Jurkat, Clone E6-1 (cell line): ENCODE results near the gene LMX1B. TPM values are rescaled to one million over a fixed set of nuclear protein-coding genes. Genes with fewer than 3 reads are reported as not detected.
"Not testable (repeated sequence)": the region's sequence is repeated elsewhere in the genome, so short reads cannot be mapped to it uniquely, and the experiment has no call there.

ENCODE experiments used
- DNase-seq: peaks from one replicate; pipeline ENCODE4 v3.0.0-alpha.2; 2011; ENCODE audit warnings: low read depth, low spot score
- H3K4me3 ChIP-seq: 2 replicates; pipeline ENCODE4 v1.5.1; 2011; ENCODE audit warnings: mild to moderate bottlenecking, low read length, control low read depth, moderate library complexity
- polyA plus RNA-seq: library from polyadenylated mRNA; unstranded; fragments of >200 nt; gene quantifications from one replicate; pipeline ENCODE4 v1.2.1, GENCODE V29; 2012; ENCODE audit warnings: missing spikeins; ENCODE audit not compliant: insufficient read length, insufficient read depth

LMX1B gene
- polyA plus RNA-seq, result 1.00 TPM

GRCh38 chr9:126613651-126614050 lies at the start of gene LMX1B:
Gene LMX1B, plus strand, starts transcription at chr9:126613928. Its CDS starts 522 bp downstream, at chr9:126614450.
- no peak within 1 kb of the TSS; the same call in 1 of the 2 replicates for H3K4me3 ChIP-seq
- peak; percentile 46 for DNase-seq

- DNase-seq, result no peak
- no peak overlapping the region for H3K4me3 ChIP-seq
Observed at GRCh38 chr9:126564128-126564527, 49.6 kb upstream of the LMX1B start.

GRCh38 chr9:126564716-126565115 lies 49.0 kb upstream of the LMX1B start:
- H3K4me3 ChIP-seq, result no peak overlapping the region
- no peak for DNase-seq

DNA sequence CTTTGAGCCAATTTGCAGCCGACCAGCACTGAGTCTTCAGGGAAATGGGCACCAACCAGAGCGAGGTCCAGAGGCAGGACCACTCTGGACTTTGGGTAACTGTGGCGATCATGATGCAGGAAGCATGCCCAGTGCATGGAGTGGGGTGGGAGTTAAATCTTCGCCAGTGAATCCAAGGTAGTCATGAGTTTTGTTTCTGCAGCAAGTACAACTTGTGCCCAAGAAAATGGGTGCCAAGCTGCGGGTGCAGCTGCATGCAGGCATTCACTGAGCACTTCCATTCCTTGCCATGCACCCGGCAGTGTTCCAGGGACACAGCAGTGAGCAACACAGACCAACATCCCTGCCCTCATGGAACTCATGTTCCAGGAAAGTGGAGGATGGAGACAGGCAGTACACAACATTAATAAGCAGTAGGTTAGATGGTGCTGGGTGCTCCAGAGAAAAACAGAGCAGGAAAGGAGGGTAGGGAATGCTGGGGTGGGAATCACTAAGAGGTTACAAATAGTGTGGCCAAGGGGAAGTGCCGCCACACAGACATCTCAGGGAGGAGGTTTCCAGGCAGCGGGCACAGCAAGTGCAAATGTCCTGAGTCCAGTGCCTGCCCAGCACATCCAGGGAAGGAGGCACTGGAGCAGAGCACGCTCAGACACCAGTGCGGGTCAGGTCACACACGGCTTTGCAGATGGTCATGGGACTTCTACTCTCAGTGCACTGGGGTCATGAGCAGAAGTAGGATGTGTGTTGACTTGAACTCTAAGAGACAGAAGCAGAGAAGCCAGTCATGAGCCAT lies 48.2 kb upstream of the LMX1B start:
- DNase-seq, result no peak
- no peak overlapping the region for H3K4me3 ChIP-seq

GRCh38 chr9:126569036-126569435 lies 44.7 kb upstream of the LMX1B start:
- DNase-seq, result no peak
- no peak overlapping the region for H3K4me3 ChIP-seq

DNA sequence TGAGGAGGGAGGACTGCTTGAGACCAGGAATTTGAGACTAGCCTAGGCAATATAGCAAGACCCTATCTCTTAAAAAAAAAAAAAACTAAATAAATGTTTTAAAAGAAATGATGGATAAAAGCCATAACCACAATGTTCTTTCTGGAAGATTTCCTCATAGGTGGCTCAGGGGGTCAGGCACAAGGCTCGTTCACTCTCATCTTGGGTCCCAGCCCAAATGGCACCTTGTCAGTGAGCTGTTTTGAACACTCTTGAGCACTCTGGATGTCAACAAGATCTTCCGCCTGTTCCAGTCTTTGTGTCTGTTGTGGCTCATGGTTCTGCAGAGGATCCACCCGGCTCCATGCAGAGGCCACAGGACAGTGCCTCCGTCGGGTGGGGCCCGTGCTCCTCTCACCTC lies 35.7 kb upstream of the LMX1B start:
- DNase-seq, result no peak
- H3K4me3 ChIP-seq, result no peak overlapping the region

DNA sequence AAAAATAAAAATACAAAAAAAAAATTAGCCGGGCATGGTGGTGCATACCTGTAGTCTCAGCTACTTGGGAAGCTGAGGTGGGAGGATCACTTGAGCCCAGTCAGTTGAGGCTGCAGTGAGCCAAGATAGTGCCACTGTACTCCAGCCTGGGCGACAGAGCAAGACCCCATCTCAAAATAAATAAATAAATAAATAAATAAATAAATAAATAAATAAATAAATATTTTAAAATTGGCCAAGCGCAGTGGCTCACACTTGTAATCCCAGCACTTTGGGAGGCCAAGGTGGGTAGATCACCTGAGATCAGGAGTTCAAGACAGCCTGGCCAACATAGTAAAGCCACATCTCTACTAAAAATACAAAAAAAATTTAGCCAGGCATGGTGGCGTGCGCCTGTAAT lies 33.4 kb upstream of the LMX1B start:
- not testable (repeated sequence) for H3K4me3 ChIP-seq, DNase-seq

DNA sequence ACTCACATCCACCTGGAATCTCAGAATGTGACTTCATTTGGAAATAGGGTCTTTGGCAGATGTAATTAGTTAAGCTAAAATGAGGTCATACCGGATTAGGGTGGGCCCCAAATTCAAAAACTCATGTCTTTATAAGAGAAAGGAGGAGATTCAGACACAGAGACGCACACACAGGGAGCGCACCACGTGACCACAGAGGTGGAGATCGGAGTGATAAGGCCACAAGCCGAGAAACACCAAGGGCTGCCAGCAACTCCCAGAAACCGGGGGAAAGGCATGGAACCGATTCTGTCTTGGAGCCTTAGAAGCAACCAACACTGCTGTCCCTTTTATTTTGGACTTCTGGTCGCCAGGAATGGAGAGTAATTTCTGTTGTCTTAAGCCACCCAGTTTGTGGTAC lies 31.8 kb upstream of the LMX1B start:
- H3K4me3 ChIP-seq, result no peak overlapping the region; the same call in 1 of the 2 replicates
- peak; percentile 36 for DNase-seq

- H3K4me3 ChIP-seq, result no peak overlapping the region; the same call in 1 of the 2 replicates
- DNase-seq, result no peak
Observed at GRCh38 chr9:126582427-126582826, 31.3 kb upstream of the LMX1B start.

DNA sequence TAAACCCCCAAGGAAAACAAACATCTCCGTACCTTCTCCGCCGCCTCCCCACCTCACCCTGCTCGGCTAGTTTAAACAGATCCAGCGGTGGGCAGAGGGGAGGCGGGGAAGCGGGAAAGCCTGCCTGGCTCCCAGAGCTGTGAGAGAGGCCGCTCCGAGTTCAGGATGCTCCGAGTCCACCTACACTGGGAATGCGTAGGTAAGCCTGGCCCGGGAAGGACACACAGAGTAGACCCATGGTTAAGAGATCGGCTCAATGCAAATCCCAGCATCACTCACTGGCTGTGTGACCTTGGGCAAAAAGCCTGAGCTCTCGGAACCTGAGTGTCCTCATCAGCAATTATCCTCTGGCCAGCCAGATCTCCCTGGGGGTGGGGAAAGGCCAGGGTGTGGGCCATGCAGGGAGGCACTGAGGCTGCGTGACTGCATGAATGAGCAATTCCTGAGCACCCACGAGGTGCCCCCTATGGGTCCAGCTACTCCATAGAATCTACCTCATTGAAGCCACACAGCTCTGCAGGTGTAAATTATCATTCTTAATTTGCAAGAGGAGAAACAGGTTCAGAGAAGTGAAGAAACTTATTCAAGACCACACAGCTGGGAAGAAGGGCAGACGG lies 30.5 kb upstream of the LMX1B start:
- H3K4me3 ChIP-seq, result no peak overlapping the region
- no peak for DNase-seq

- no peak for DNase-seq
- H3K4me3 ChIP-seq, result no peak overlapping the region
Observed at GRCh38 chr9:126584611-126585010, 29.1 kb upstream of the LMX1B start.

DNA sequence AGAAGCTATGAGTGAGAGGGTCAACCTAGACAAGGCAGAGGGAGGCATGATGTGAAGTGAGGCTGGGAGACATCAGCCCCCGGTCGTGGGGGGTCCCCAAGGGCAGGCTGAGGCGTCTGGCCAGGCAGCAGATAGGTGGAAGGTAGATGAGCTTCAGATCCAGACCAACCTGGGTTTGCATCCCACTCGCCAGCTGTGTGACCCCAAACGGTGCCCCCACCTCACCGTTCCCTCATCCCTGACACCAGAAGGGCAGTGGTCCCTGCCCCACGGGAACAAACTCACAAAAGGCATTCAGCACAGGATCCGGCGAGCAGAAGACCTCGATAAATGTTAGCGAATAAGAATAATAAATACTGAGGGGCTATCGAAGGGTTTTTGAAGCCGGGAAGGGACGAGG lies 27.5 kb upstream of the LMX1B start:
- no peak overlapping the region for H3K4me3 ChIP-seq

GRCh38 chr9:126587187-126588185 lies 26.2 kb upstream of the LMX1B start:
- no peak for DNase-seq
- no peak overlapping the region for H3K4me3 ChIP-seq

More for the DNA sequence above, 27.5 kb upstream of the LMX1B start:
- no peak for DNase-seq

GRCh38 chr9:126588491-126589168 lies 25.1 kb upstream of the LMX1B start:
- H3K4me3 ChIP-seq, result no peak overlapping the region
- DNase-seq, result no peak

DNA sequence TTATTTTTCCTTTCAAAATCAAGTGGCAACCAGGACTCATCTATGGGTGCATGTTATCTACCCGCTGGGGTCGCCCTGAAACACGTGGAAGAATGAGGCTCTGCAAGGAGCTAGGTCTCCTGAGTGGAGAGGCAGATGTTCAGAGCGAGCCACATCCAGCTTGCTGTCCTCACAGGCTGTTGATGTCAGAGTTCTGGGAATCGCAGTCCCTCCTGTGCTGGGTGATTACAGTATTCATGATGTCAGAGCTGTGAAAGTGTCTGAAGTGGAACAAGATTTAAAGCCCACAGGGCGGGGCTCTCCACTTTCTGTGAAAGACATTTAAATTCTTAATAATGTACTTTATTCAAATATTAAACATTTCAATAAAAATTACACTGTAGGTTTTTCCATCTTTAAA lies 24.4 kb upstream of the LMX1B start:
- DNase-seq, result no peak

GRCh38 chr9:126591083-126591482 lies 22.6 kb upstream of the LMX1B start:
- H3K4me3 ChIP-seq, result no peak overlapping the region
- DNase-seq, result no peak

More for the DNA sequence above, 24.4 kb upstream of the LMX1B start:
- H3K4me3 ChIP-seq, result no peak overlapping the region

- no peak overlapping the region for H3K4me3 ChIP-seq
- no peak for DNase-seq
Observed at GRCh38 chr9:126591922-126592321, 21.8 kb upstream of the LMX1B start.

DNA sequence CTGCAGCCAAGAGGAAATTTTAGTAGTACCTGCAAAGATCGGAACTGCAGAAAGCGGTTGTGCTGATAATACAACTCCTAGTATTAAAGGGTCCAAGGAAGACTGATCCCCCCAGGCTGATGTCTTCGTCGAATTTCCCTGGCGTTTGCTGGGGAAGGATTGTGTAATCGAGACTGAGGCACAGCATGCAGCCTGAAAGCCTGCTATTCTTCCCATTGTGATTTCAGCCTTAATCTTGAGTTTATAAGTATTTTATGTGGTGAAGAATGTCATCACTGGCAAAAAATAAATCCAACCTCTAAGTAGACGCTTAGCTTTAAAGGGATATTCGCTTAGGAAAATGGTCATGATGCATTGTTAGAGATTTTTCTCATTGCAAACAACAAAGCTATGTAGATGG lies 21.3 kb upstream of the LMX1B start:
- H3K4me3 ChIP-seq, result no peak overlapping the region
- no peak for DNase-seq

GRCh38 chr9:126595982-126596381 lies 17.7 kb upstream of the LMX1B start:
- no peak overlapping the region for H3K4me3 ChIP-seq
- no peak for DNase-seq
